ENCODE results near the gene PARM1. TPM values are rescaled to one million over a fixed set of nuclear protein-coding genes. Genes with fewer than 3 reads are reported as not detected.

PARM1 gene
- total and polyA plus RNA-seq, 2 donors from 2014 or later: 42.9 to 62.3 TPM

DNA sequence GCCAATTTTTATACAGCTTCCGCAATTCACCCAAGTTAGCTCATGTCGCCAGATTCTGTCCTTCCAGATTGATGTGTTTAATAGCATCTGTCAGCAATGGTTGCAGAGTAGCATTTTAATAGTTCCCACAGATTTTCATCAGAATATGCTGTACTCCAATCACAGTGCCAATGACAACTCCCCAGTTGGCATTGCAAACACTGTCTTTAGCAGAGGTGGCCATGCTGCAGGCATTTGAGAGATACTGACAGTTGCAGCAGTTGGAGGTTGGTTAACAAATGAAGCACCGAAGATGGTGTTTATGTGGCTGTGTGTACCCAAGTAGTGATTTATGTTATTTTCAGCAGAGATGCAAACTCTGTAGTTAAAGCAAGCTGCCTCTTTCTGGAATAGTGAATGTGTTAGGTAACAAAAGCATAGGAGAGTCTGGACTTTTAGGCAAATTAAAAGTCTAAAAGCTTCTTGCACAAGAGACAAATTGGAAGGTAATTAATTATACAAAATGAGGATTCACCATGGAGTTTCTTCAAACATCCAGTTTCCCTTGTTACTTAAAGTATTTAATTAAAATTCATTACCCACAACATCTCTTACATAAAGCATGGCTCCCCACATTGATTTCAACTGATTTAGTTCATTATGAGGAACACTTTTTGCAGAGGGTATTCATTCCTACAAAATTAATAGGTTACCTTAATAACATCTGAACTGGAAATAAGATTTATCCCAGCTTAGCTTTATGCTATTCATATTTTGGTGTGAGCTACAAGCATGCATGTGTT, 65.2 kb downstream of the PARM1 start:
- TF ChIP-seq, protein P1, sequence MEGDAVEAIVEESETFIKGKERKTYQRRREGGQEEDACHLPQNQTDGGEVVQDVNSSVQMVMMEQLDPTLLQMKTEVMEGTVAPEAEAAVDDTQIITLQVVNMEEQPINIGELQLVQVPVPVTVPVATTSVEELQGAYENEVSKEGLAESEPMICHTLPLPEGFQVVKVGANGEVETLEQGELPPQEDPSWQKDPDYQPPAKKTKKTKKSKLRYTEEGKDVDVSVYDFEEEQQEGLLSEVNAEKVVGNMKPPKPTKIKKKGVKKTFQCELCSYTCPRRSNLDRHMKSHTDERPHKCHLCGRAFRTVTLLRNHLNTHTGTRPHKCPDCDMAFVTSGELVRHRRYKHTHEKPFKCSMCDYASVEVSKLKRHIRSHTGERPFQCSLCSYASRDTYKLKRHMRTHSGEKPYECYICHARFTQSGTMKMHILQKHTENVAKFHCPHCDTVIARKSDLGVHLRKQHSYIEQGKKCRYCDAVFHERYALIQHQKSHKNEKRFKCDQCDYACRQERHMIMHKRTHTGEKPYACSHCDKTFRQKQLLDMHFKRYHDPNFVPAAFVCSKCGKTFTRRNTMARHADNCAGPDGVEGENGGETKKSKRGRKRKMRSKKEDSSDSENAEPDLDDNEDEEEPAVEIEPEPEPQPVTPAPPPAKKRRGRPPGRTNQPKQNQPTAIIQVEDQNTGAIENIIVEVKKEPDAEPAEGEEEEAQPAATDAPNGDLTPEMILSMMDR (IDR thresholded peaks at IDR 0.05; ENCODE audit: borderline replicate concordance, extremely low read depth, insufficient read depth): no peak
- no peak for FAIRE-seq

GRCh38 chr4:74999714-75000309, 66.9 kb downstream of the PARM1 start:
- H3K27me3 ChIP-seq (ENCODE audit: control insufficient read depth, insufficient read depth, low read length): no peaks in the 10 kb centered on the region
- no peaks in the 10 kb centered on the region for H3K36me3 ChIP-seq (ENCODE audit: control insufficient read depth in 2 of 3, insufficient read depth in 3 of 3, low read length in 3 of 3)
- H3K9ac ChIP-seq (ENCODE audit: low read length in 3 of 3): no peak overlapping the region
- H3K4me3 ChIP-seq (ENCODE audit: low read length in 3 of 3): no peak overlapping the region
- H3K9me3 ChIP-seq (ENCODE audit: control insufficient read depth in 2 of 3, insufficient read depth in 1 of 3, low read length in 3 of 3): no peaks in the 10 kb centered on the region
- TF ChIP-seq, protein P1 (IDR thresholded peaks at IDR 0.05; ENCODE audit: borderline replicate concordance, extremely low read depth, insufficient read depth): no peak
- DNase-seq (no peak), FAIRE-seq (no peak)
- peaks cover 0 to 4% (median 0%) of the 10 kb centered on the region in 3 donors for H3K4me1 ChIP-seq (ENCODE audit: control insufficient read depth in 2 of 3, insufficient read depth in 2 of 3, low read depth in 1 of 3, low read length in 3 of 3)
- H3K27ac ChIP-seq (ENCODE audit: low read depth in 2 of 2, low read length in 2 of 2): no peak overlapping the region
- intact Hi-C loops (cut with DNase I): no loop called here

More for the DNA sequence above, 65.2 kb downstream of the PARM1 start:
- no peak overlapping the region for H3K4me3 ChIP-seq (ENCODE audit: low read length in 3 of 3)
- H3K9me3 ChIP-seq (ENCODE audit: control insufficient read depth in 2 of 3, insufficient read depth in 1 of 3, low read length in 3 of 3): no peaks in the 10 kb centered on the region
- no peak for DNase-seq
- no peaks in the 10 kb centered on the region for H3K4me1 ChIP-seq (ENCODE audit: control insufficient read depth in 2 of 3, insufficient read depth in 2 of 3, low read depth in 1 of 3, low read length in 3 of 3)
- H3K36me3 ChIP-seq (ENCODE audit: control insufficient read depth in 2 of 3, insufficient read depth in 3 of 3, low read length in 3 of 3): no peaks in the 10 kb centered on the region
- H3K9ac ChIP-seq (ENCODE audit: low read length in 3 of 3): no peak overlapping the region
- H3K27ac ChIP-seq (ENCODE audit: low read depth in 2 of 2, low read length in 2 of 2): no peak overlapping the region
- H3K27me3 ChIP-seq (ENCODE audit: control insufficient read depth, insufficient read depth, low read length): no peaks in the 10 kb centered on the region
- intact Hi-C loops (cut with DNase I): no loop called here

GRCh38 chr4:75001871-75002270, 69.0 kb downstream of the PARM1 start:
- TF ChIP-seq, protein P1 (IDR thresholded peaks at IDR 0.05; ENCODE audit: borderline replicate concordance, extremely low read depth, insufficient read depth): no peak

More at GRCh38 chr4:75001871-75002270, 69.0 kb downstream of the PARM1 start:
- Histone ChIP-seq H3K4me1 (ENCODE audit: control insufficient read depth in 2 of 3, insufficient read depth in 2 of 3, low read depth in 1 of 3, low read length in 3 of 3) (peaks cover 0 to 7% (median 0%) of the 10 kb centered on the region in 3 donors), H3K36me3 (ENCODE audit: control insufficient read depth in 2 of 3, insufficient read depth in 3 of 3, low read length in 3 of 3) (no peaks in the 10 kb centered on the region), H3K27ac (ENCODE audit: low read depth in 2 of 2, low read length in 2 of 2) (no peak overlapping the region), H3K9ac (ENCODE audit: low read length in 3 of 3) (no peak overlapping the region), H3K4me3 (ENCODE audit: low read length in 3 of 3) (no peak overlapping the region), H3K9me3 (ENCODE audit: control insufficient read depth in 2 of 3, insufficient read depth in 1 of 3, low read length in 3 of 3) (no peaks in the 10 kb centered on the region), H3K27me3 (ENCODE audit: control insufficient read depth, insufficient read depth, low read length) (no peaks in the 10 kb centered on the region)
- FAIRE-seq (no peak), DNase-seq (no peak)
- intact Hi-C loops (cut with DNase I): no loop called here

All from kidney (tissue), 14 donors.